22Rv1 (cell line): ENCODE results near the gene DSCAML1.

Source experiments
- H3K27ac ChIP-seq: fragments of 450-650 bp; 2 replicates; pipeline ENCODE4 v1.5.1; 2017
- ZFX ChIP-seq: fragments of 450-650 bp; IDR thresholded peaks from 2 replicates; pipeline ENCODE4 v1.6.1; 2017; ENCODE audit warnings: antibody characterized with exemption, borderline replicate concordance
- TF ChIP-seq, protein P1 (sequence below): fragments of 450-650 bp; IDR thresholded peaks from 2 replicates; pipeline ENCODE4 v1.5.1; 2017; ENCODE audit warnings: mild to moderate bottlenecking

The DSCAML1 gene

DNA sequence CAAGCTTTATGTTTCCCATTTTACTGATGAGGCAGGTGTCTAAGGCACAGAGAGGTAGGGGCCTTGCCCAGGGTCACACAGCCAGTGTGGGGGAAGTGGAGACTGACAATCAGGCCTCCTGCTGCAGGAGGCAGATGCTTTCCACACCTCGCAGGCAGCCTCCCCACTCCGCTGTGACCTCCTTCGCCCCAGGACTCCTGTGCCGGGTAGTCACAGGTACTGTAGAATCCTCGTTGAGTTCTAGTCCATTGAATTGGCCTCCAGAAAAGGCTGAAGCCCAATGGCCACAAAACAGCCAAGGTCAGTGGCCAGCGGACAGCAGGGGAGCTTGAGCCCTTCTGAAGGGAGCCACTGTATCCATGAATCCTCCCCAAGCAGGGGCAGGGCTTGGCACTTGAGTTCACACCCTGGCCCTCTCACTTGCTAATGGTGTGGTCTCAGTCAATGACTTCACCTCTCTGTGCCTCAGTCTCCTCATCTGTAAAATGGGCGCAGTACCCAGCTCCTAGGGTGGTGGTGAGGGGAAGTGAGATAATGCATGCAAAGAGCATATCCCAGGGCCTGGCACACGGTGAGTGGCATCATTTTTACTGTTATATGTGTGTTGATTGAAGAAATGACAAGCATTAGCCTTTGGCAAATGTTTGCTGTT, 28.6 kb upstream of the DSCAML1 start:
- TF ChIP-seq, protein P1, sequence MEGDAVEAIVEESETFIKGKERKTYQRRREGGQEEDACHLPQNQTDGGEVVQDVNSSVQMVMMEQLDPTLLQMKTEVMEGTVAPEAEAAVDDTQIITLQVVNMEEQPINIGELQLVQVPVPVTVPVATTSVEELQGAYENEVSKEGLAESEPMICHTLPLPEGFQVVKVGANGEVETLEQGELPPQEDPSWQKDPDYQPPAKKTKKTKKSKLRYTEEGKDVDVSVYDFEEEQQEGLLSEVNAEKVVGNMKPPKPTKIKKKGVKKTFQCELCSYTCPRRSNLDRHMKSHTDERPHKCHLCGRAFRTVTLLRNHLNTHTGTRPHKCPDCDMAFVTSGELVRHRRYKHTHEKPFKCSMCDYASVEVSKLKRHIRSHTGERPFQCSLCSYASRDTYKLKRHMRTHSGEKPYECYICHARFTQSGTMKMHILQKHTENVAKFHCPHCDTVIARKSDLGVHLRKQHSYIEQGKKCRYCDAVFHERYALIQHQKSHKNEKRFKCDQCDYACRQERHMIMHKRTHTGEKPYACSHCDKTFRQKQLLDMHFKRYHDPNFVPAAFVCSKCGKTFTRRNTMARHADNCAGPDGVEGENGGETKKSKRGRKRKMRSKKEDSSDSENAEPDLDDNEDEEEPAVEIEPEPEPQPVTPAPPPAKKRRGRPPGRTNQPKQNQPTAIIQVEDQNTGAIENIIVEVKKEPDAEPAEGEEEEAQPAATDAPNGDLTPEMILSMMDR, result no peak
- no peak for TF ChIP-seq ZFX
- H3K27ac ChIP-seq, result no peak overlapping the region

DNA sequence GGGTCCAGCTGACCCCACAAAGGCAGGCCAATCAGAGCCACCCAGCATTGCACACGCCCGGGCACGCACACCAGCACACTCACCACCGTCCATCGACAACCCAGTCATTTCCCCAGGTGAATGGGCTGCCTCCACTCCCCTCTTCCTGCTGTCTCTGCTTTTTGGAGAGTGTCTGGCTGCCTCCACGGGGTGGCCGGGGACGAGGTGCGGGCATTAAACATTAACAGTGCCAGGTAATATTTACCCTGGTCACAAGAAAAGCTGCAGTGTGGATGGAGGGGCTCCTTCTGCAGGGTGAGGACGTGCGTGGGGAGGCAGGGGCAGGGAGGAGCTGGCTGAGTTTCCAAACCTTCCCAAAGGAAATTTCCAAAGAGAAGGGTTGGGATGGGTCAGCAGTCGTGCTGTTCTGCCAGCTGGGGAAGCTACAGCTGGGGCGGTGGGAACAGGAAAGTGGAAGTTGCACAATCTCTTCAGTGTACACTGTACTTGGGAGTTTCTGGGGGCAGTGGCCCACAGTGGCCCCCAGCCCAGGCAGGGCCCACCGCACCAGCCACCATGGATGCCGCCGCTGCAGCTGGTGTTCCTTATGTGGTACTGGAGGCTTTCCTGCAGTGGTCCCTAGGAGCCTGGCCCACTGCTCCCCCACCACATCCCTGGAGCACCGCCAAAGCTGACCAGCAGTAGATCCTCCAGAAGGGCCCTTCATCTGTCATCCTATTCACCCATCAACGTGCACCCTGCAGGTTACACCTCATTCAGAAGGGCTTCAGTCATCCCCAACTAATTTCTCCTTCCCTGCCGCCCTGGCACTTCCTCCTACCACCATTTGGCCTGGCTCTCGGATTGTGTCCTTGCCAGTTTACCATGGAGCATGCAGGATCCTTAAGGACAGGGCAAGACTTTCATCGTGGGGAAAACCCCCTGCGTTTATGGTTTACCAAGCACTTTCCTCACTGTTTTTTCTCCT, 27.8 kb upstream of the DSCAML1 start, which contains the start of gene FXYD2:
FXYD2 (minus strand) TSS at position 174 of the 967 bp plus-strand sequence; CDS start at position 108, 66 bp downstream.
- TF ChIP-seq, protein P1, result no peak
- TF ChIP-seq ZFX, result no peak
- no peak within 1 kb of the TSS for H3K27ac ChIP-seq

DNA sequence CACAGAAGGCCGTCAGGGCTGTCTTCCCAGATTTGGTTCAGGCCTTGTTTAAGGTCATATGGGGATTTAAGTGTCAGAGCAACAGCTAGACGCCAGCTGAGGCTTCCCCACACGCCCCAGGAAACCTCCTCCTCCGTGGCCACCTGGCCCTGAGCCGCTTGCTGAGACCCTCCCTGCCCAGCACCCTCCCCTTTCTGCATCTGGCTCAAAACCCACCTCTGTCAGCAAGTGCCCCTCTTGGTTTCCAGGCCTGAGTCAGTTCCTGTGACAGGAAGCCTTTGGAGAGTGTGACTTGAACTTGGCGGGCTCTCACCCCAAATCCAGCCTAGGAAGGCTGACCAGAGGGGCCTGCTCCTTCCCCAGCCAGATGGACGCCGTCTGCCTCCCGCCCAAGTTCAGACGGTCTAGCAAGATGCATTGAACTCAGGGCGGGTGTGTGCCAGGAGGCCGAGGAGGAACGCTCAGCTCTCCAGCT, 27.0 kb upstream of the DSCAML1 start:
- TF ChIP-seq ZFX, result no peak
- TF ChIP-seq, protein P1, result no peak
- no peak overlapping the region for H3K27ac ChIP-seq

DNA sequence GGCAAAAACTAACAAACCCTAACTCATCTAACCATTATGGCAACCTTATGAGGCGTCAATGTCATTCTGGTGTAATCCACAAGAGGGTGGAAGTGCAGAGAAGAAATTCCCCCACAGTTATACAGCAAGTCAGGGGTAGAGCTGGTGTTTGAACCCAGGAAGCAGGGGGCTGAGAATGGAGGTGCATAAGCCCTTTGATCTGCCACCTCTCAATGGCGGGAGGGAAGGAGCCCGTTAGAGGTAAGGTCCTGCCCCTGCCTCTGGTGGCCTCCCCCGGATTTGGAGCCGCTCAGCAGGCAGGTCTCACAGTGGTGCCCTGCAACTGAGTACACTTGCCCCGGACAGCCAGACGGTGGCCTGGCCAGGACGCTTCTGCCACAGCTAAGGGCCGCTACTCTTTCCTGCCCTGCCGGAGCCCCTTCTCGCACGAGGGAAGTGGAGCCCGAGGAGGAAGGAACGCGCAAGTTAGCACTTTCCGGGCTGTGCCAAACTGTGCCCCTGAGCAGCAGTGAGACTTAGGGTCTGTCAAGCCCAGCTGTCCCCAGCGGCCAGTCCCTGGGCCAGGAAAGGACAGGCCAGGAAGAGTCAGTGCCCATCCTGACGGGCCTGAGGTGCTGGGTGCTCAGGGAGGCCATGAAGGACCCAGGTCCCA, 26.4 kb upstream of the DSCAML1 start:
- no peak overlapping the region for H3K27ac ChIP-seq
- no peak for TF ChIP-seq ZFX
- TF ChIP-seq, protein P1, result no peak

DNA sequence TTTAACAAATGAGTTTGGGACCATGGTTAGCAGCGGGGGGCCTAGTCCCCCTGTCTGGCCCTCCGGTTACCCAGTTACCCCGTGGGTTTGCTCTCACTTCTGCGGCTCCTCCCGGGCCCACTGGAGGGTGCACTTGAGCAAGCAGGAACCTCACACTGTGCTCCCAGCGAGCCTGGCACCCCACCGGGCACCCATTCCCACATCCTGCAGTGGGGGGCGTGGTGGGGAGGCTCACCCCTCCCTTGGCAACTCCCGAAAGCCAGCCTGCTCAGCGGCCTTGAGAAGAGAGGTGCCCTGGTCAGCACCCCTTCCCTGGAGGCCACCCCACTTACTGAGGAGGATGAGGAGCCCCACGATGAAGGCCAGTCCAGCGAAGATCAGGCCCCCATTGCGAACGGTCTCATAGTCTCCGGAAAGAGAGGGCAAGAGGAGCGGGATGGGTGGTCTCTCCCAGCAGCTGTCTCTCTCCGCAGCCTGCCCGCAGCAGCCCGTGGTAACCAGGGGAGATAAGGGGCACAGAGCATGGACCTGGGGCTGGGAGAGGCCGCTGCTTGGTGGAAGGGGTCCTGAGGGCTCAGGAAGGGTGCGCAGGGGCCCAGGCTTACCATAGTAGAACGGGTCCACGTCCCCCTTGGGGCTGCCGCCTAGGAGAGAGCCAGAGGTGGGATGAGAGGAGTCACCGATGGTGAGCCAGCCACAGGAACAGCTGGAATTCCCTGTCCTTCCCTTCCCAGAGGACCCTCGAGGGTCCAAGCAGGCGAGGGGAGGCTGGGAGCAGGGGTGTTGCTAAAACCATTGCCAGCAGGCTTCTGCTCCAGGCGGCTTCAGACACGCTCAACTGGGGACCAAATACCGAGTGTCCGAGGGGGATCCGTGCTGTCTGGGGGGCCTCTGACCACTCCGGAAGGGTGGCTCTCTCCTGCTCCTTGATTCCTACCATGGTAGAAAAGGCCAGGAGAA, 25.3 kb upstream of the DSCAML1 start:
- TF ChIP-seq ZFX, result no peak
- TF ChIP-seq, protein P1, result peak; percentile 57
- H3K27ac ChIP-seq, result no peak overlapping the region

DNA sequence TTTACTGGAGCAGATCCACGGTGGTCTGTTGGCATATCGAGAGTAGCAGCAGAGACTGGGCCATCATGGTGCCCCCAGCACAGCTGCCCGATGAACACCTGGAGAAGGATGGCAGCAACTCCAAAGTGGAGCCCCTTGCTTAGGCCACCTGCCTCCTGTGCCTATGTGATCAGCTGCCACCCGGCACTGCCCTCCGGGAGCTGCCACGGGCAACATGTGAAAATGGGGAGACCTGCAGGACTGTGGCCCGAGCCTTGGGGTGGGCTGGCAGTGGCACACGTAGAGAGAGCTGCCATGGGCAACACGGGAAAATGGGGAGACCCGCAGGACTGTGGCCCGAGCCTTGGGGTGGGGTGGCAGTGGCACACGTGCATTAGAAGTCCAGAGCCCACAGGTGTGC, 24.4 kb upstream of the DSCAML1 start:
- TF ChIP-seq, protein P1, result no peak
- no peak for TF ChIP-seq ZFX
- no peak overlapping the region for H3K27ac ChIP-seq
